Measurements from ENCODE around the gene PITPNB.

GRCh38 chr22:27858626-27859025 is 60.4 kb downstream of the PITPNB start:
- TF ChIP-seq CTCF (IDR thresholded peaks at IDR 0.05; ENCODE audit: low read length) (no peak), EZH2phosphoT487 (IDR thresholded peaks at IDR 0.05; ENCODE audit: low read length) (no peak), EZH2 (optimal IDR thresholded peaks at IDR 0.05; ENCODE audit: low read depth, low read length) (no peak)

Data from MM.1S (cell line).